Choroid plexus epithelial cell (primary cell): ENCODE data around the gene FAM168B.

Source experiments
- DNase-seq: peaks from one replicate; pipeline ENCODE4 v3.0.0-alpha.2; 2010; ENCODE audit warnings: low read depth
- H3K4me3 ChIP-seq: 2 replicates; pipeline ENCODE4 v1.5.1; 2011; ENCODE audit warnings: low read depth, mild to moderate bottlenecking, control low read depth, low read length, moderate library complexity
- TF ChIP-seq, protein P1 (sequence below): conservative IDR thresholded peaks from 2 replicates; pipeline ENCODE4 v1.5.1; 2011; ENCODE audit warnings: low read depth, mild to moderate bottlenecking, control low read depth, inconsistent platforms, low read length, moderate library complexity

Gene FAM168B

DNA sequence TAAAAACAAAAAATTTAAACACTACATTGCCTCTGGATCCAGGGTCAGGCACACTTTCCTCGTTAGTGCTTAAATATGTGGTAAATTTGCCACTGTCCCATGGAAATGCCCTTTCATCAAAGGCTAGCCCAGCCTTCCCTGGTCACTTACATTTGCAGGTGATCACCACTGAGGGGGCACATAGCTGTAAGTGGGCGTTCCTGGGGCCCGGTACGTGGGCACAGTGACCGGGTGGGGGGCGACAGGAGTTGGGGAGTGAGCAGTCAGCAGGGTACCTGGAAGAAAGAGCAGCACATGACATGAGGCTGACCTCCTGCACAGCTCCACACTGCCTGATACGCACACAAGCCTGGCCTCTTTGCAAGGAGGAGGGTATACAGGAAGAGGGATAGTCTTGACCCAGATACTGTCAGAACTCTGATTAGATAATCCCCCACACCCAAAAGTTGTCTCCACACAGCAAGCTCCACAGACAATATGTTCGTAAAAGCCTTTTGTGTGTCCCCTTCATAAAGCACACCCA lies 40.5 kb downstream of the FAM168B start:
- TF ChIP-seq, protein P1, sequence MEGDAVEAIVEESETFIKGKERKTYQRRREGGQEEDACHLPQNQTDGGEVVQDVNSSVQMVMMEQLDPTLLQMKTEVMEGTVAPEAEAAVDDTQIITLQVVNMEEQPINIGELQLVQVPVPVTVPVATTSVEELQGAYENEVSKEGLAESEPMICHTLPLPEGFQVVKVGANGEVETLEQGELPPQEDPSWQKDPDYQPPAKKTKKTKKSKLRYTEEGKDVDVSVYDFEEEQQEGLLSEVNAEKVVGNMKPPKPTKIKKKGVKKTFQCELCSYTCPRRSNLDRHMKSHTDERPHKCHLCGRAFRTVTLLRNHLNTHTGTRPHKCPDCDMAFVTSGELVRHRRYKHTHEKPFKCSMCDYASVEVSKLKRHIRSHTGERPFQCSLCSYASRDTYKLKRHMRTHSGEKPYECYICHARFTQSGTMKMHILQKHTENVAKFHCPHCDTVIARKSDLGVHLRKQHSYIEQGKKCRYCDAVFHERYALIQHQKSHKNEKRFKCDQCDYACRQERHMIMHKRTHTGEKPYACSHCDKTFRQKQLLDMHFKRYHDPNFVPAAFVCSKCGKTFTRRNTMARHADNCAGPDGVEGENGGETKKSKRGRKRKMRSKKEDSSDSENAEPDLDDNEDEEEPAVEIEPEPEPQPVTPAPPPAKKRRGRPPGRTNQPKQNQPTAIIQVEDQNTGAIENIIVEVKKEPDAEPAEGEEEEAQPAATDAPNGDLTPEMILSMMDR, result no peak
- no peak for DNase-seq
- no peak overlapping the region for H3K4me3 ChIP-seq

DNA sequence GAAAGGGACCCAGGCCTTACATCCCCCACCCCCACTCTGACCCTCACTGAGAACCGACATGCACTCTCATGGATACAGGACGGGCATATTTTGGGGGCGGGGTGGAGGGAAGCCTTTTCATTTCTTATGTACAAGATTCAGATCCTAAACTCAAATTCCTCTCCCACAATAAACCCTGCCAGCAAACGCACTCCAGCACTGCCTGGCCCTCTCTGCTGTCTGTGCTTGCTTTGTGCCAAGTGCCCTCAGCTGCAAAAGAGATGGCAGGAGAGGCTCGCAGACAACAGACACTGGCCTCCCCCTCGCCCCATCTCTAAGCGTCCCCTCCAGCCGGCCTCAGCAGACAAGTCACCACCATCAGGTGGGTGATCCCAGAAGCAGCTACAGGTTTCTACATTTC lies 42.4 kb downstream of the FAM168B start:
- no peak for DNase-seq
- no peak overlapping the region for H3K4me3 ChIP-seq
- TF ChIP-seq, protein P1, result no peak

DNA sequence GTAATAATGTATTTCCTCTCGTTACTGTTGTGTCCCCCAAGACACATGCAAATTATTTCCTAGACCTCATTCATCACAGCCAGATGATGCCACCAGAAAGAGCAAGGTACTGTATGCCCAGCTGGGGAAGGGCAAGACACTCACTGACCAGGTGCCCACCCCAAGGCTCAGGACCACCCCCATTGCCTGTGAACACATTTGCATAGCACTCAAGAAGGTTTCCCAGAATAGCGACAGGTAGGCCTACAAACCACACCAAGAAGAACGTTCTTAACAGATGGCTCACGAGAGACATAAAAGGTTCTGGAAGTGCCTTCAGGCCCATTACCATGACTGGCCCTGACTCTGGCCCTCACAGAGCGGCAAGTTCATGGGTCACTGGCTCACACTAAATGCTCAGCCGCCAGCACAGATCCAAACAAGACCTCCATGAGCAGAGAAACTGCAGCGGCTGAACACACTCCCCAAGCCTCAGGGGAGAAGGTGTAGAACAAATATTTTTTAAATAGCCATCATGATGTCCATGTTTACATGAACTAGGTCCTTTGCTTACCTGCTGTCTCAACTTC lies 44.0 kb downstream of the FAM168B start:
- TF ChIP-seq, protein P1, result no peak
- no peak overlapping the region for H3K4me3 ChIP-seq
- no peak for DNase-seq

DNA sequence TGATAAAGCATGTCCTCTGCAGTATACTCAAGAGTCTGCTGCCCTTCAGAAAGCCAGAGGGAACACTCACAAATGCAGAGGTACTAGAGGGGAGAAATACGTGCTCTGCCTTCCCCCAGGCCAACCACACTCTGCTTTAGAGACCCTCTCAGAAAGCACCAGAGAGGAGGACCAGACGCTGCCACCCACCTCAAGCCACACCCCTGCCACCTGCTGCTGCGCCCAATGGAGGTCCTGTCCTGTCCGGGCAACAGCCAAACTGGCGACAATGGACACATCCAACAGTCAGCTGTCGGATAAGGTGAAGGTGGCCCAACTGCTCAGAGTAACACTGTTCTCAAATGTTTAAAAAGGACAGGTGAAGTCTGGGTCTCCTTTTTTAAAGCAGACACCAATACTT lies 44.6 kb downstream of the FAM168B start:
- TF ChIP-seq, protein P1, result no peak
- no peak overlapping the region for H3K4me3 ChIP-seq
- no peak for DNase-seq

DNA sequence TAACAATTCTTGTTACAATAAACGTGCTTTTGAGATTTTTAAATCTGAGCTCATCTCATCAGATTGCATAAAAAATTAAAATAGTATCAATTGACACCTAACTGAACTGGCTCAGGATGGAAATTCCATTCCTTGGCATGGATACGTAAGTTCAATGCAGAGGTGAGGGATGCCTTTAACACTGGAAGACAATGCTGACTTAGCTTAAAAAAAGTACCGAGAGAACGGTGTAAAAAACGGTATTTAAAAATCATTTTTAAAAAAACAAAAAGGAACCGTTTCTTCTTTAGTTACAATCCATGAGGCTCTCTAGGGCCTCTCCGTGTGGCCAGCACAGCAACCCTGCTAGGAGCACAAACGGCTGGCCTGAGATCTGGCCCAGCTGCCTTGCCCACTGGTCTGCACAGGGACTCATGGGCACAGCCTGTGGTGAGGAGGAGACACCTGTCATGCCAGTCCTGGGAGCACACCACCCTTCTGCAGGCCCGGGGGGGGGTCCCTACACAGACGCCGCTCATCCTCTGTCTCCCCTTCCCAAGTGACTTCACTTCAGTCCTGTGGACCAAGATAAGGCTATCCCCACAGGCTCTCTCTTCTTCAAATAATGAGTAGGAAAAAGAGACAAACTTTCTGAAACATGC lies 45.2 kb downstream of the FAM168B start:
- H3K4me3 ChIP-seq, result no peak overlapping the region
- TF ChIP-seq, protein P1, result no peak
- no peak for DNase-seq

DNA sequence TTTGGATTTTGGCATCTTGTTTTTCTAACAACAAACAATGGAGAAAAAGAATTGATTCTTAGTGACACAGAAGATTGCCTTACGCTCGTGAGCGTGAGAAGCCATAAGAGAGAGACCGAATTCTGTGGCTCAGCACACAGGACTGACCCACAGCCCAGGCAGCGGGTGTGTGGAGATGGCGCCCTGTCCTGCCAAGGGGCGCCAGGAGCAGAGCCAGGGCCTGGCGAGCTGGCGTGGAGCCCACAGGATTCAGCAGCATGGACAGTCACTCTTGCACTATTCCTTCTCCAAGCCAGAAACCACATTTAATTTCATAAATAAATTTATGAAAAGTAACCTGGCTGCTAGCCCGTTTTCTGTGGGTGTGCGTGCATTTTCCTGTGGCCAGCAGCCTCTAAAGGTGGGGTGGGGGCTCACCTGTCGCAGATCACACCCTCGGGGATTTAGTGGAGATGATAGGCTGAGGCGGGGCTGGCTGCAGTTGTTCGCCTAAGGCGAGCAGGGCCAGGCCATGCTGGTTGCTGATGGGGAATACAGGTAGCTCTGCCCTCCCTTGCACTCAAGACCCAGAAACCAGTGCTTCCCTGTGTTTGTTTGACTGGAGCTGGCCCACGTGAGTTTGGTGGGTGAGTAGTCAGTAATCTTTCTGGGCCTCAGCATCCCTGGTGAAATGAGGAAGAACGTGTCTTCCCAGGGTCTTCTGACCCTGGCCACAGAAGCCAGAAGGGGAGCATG lies 46.2 kb downstream of the FAM168B start:
- TF ChIP-seq, protein P1, result no peak
- no peak for DNase-seq
- no peak overlapping the region for H3K4me3 ChIP-seq
